Measurements from ENCODE around the gene YBX3. TPM values are rescaled to one million over a fixed set of nuclear protein-coding genes. Genes with fewer than 3 reads are reported as not detected.
A peak's percentile ranks its signal among the peaks of the same experiment; 100 is the strongest.

The YBX3 gene
- polyA plus RNA-seq, 2 of the 4 experiments (the other 2 are of a cell fraction), result 140 to 150 TPM

GRCh38 chr12:10718279-10718821 is 4.8 kb downstream of the YBX3 start:
- H3K27ac ChIP-seq, result peak overlapping the region; percentile 60 to 81
- ATAC-seq, result no peak
- no peak for FAIRE-seq
- WGBS (ENCODE audit: missing lambda C conversion rate), result 31% methylated on average over 4 of the region's 4 CpGs
- ChIA-PET CTCF (interaction anchor here (1.2 to 2.5 kb wide), 2 partner anchors 30 to 32 kb away, joined by 3 to 11 read pairs; no protein-coding TSS in a partner anchor), POLR2A (no interaction called here)
- no peak for TF ChIP-seq SMC3 (IDR thresholded peaks at IDR 0.05)
- TF ChIP-seq JUN (IDR thresholded peaks at IDR 0.05), result no peak
- 0 out of 2 replicates have a peak, but pooled peaks have one; percentile 11 for TF ChIP-seq HOXA7 (CRISPR knock-in tag; IDR thresholded peaks at IDR 0.05)
- TF ChIP-seq ELK1 (IDR thresholded peaks at IDR 0.05; ENCODE audit: low read depth, low read length), result no peak
- no peak for TF ChIP-seq HDAC2 (IDR thresholded peaks at IDR 0.05)
- TF ChIP-seq POLR2A (IDR thresholded peaks at IDR 0.05; ENCODE audit: low read length), result no peak
- TF ChIP-seq ZFP36 (IDR thresholded peaks at IDR 0.05; ENCODE audit: borderline replicate concordance, partially characterized antibody), result no peak
- no peak for TF ChIP-seq CEBPB (IDR thresholded peaks at IDR 0.05)
- H3K4me2 ChIP-seq, result peak overlapping the region; percentile 80
- H3K4me1 ChIP-seq, result peaks cover 57% of the 10 kb centered on the region
- no peak for DNase-seq (ENCODE audit: low read depth in 1 of 2, low spot score in 1 of 2)
- 0 out of 3 replicates have a peak overlapping the region, but pooled peaks have one; percentile 14 for H3K4me3 ChIP-seq
- H3K9me3 ChIP-seq, result no peaks in the 10 kb centered on the region

GRCh38 chr12:10717410-10717809 is 5.7 kb downstream of the YBX3 start:
- 59% methylated on average over 2 of the region's 2 CpGs for WGBS (ENCODE audit: missing lambda C conversion rate)
- peak overlapping the region; percentile 4; the same call in 2 of the 3 replicates for H3K4me3 ChIP-seq
- POLR2A ChIA-PET, result no interaction called here
- TF ChIP-seq NPAS2 (CRISPR knock-in tag; IDR thresholded peaks at IDR 0.05; ENCODE audit: borderline replicate concordance) (no peak), RNF2 (IDR thresholded peaks at IDR 0.05; ENCODE audit: borderline replicate concordance, low read depth) (no peak), MAX (IDR thresholded peaks at IDR 0.05) (no peak)
- CTCF ChIA-PET, result interaction anchor here (0.9 to 1.2 kb wide), 2 partner anchors 31 to 32 kb away, joined by 3 read pairs; no protein-coding TSS in a partner anchor
- ATAC-seq (no peak), FAIRE-seq (no peak), DNase-seq (ENCODE audit: low read depth in 1 of 2, low spot score in 1 of 2) (no peak)
- no peaks in the 10 kb centered on the region for H3K9me3 ChIP-seq
- peak overlapping the region; percentile 60 to 81 for H3K27ac ChIP-seq
- peaks cover 57% of the 10 kb centered on the region for H3K4me1 ChIP-seq
- peak overlapping the region; percentile 80 for H3K4me2 ChIP-seq

- CTCF ChIA-PET, result interaction anchor here (0.9 kb wide), 1 partner anchor 33 kb away, joined by 3 read pairs; no protein-coding TSS in a partner anchor
- Histone ChIP-seq H3K4me1 (peaks cover 57% of the 10 kb centered on the region), H3K9me3 (no peaks in the 10 kb centered on the region), H3K4me2 (peak overlapping the region; percentile 80), H3K4me3 (peak overlapping the region; percentile 4; the same call in 2 of the 3 replicates), H3K27ac (peak overlapping the region; percentile 60 to 81)
- TF ChIP-seq JUN (IDR thresholded peaks at IDR 0.05) (0 out of 5 replicates have a peak, but pooled peaks of 1 of the 2 experiments have one; percentile 19), MAX (IDR thresholded peaks at IDR 0.05) (0 out of 2 replicates have a peak, but pooled peaks have one; percentile 17), CTCF (IDR thresholded peaks at IDR 0.05) (no peak), MAFK (IDR thresholded peaks at IDR 0.05; ENCODE audit: partially characterized antibody) (no peak), BCL3 (IDR thresholded peaks at IDR 0.05) (no peak), POLR2AphosphoS2 (conservative IDR thresholded peaks at IDR 0.05; ENCODE audit: low read length) (no peak), HDAC2 (IDR thresholded peaks at IDR 0.05) (no peak), FOSB (CRISPR knock-in tag; IDR thresholded peaks at IDR 0.05) (no peak), ZFP36 (IDR thresholded peaks at IDR 0.05; ENCODE audit: borderline replicate concordance, partially characterized antibody) (no peak), RNF2 (IDR thresholded peaks at IDR 0.05; ENCODE audit: borderline replicate concordance, low read depth) (no peak), TP53 (CRISPR knock-in tag; IDR thresholded peaks at IDR 0.05) (no peak), PHF8 (IDR thresholded peaks at IDR 0.05; ENCODE audit: borderline replicate concordance, low read depth) (no peak), ESRRA (IDR thresholded peaks at IDR 0.05; ENCODE audit: borderline replicate concordance, low read length) (no peak), MAZ (IDR thresholded peaks at IDR 0.05; ENCODE audit: borderline replicate concordance, low read depth, low read length) (no peak), FOSL2 (IDR thresholded peaks at IDR 0.05) (no peak), FOSL2 (CRISPR knock-in tag; IDR thresholded peaks at IDR 0.05) (peak; percentile 80), POLR2A (IDR thresholded peaks at IDR 0.05; ENCODE audit: low read length) (no peak)
- FAIRE-seq, result no peak
- POLR2A ChIA-PET, result no interaction called here
- peak; percentile 51 to 69 for DNase-seq (ENCODE audit: low read depth in 1 of 2, low spot score in 1 of 2)
- WGBS (ENCODE audit: missing lambda C conversion rate), result 14% methylated on average over 6 of the region's 6 CpGs
- peak; percentile 75 to 80 for ATAC-seq
These were observed 6.3 kb downstream of the YBX3 start for GRCh38 chr12:10716704-10717315.

All from A549 (cell line).